ENCODE measurements around the gene PKP4.

DNA sequence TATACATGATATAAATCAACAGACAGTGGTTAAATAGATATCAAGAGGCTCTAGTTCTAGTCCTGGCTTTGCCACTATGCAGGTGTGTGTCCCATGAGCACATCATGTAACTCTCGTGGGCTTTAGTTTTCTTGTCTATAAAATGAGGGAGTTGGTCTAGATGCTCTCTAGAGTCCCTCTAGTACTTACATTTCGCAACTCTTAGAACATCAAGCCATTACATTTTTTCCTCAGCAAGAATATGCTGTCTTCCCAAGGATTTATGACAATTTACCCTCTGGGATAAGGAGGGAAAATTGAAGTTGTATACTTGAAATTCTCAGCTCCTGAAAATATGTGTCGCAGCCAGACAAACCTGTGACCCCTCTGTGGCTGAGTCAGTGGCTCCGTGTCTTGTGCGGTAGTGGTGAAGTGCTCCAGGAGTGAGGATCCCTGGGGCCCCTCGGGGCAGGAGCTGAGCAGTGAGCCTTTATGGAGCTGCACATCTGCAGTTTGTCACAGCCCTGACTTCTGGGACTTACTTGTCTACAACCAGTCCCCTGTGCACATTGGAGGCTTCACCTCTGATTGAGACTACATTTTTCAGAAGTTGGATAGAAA lies 6.8 kb downstream of the PKP4 start:
- no peak for TF ChIP-seq CTCF (conservative IDR thresholded peaks at IDR 0.05; ENCODE audit: low read depth, low read length)
- TF ChIP-seq EZH2phosphoT487 (IDR thresholded peaks at IDR 0.05; ENCODE audit: borderline replicate concordance, low read length), result no peak
